GM12801 (cell line): ENCODE data around the gene COX19.

Source experiments
- TF ChIP-seq, protein P1 (sequence below): IDR thresholded peaks from one replicate; pipeline ENCODE4 v1.5.1; 2011; ENCODE audit warnings: control low read depth; ENCODE audit not compliant: insufficient read length; ENCODE audit errors: extremely low read depth

The COX19 gene

DNA sequence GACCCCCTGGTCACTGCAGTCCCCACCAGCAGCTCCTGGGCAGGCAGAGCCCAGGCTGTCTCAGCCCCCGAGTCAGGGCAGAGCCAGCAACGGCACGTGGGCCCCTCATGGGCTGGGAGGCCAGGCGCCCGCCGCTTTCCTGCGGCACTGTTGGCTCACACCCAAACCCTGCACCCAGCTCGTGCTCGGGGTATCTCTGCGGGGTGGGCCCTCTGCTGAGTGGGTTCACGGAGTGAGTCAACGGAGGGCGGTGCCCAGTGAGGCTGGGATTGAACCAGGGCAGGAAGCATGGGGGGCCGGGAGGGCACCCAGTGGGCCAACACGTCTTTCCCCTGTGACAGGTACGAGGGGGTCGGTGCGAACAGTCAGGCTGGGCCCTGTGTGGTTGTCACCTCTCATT, 49.7 kb downstream of the COX19 start:
- TF ChIP-seq, protein P1, sequence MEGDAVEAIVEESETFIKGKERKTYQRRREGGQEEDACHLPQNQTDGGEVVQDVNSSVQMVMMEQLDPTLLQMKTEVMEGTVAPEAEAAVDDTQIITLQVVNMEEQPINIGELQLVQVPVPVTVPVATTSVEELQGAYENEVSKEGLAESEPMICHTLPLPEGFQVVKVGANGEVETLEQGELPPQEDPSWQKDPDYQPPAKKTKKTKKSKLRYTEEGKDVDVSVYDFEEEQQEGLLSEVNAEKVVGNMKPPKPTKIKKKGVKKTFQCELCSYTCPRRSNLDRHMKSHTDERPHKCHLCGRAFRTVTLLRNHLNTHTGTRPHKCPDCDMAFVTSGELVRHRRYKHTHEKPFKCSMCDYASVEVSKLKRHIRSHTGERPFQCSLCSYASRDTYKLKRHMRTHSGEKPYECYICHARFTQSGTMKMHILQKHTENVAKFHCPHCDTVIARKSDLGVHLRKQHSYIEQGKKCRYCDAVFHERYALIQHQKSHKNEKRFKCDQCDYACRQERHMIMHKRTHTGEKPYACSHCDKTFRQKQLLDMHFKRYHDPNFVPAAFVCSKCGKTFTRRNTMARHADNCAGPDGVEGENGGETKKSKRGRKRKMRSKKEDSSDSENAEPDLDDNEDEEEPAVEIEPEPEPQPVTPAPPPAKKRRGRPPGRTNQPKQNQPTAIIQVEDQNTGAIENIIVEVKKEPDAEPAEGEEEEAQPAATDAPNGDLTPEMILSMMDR = no peak

DNA sequence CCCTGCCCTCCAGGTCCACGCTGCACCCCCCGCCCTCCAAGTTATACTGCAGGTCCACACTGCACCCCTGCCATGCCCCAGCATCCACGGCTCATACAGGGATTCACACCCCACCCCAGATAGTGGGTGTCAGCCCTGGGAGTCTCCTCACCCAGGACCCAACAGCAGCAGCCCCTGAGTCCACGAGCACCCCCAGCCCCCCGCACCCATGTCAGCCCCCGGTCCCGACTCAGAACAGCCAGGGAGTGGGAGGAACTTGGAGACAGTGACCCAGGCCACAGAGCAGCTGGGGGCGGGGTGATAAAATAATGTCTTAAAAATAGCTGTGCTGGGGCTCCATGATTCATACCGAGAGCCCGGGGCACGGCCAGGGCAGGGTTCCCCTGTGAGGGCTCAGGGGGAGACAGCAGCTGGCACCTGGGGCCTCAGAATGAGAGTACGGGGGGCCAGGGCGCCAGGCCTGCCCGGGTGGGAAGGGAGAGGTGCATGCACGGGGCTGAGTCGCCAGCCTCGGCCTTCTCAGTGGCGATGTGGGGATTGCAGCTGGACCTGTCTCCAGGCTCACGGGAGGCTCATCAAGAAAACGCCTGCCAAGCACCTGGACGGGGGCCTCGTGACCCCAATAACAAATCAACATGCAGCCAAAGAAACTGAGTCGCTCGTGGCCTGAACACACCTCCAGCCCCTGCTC, 50.7 kb downstream of the COX19 start:
- TF ChIP-seq, protein P1 = no peak

DNA sequence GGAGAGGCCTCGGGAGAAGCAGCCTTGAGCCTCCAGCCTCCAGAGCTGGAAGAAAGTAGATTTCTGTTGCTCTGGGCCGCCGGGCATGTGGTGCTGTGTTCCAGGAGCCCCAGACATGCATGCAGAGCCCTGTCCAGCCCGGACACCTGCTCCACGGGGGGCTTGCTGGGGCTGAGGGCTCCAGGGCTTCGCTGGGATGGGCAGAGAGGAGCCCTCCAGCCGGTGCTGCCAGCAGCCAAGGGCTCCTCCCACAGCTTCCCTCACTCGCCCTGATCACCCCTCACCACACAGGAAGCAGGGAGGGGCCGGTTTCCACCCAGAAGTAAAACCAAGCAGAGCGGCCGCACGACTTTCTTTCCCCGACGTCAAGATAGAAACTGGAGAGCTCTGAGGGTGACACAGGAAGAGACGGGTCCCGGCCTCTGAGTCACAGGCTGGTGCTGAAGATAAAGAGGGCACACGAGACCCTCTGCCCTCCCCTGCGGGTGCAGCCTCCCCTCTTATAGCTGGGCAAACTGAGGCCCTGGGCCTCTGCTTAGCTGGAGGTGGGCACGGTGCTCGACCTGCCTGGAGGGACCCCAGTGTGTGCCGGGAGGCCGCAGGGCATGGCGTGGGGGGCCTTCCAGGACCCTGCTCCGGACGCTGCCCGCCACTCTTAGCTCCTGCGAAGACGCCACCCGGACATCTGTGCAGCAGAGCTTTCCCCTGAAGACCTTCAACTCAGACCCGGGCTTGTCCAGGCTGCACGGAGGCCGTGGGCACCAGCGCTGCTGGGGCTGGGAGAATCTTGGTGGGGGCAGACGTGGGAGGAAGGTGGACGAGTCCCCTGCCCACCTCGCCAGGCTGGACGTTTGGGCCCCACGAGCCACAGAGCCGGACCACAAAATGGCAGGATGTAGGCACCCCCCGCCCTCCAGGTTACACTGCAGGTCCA, 52.0 kb downstream of the COX19 start:
- TF ChIP-seq, protein P1 = no peak

DNA sequence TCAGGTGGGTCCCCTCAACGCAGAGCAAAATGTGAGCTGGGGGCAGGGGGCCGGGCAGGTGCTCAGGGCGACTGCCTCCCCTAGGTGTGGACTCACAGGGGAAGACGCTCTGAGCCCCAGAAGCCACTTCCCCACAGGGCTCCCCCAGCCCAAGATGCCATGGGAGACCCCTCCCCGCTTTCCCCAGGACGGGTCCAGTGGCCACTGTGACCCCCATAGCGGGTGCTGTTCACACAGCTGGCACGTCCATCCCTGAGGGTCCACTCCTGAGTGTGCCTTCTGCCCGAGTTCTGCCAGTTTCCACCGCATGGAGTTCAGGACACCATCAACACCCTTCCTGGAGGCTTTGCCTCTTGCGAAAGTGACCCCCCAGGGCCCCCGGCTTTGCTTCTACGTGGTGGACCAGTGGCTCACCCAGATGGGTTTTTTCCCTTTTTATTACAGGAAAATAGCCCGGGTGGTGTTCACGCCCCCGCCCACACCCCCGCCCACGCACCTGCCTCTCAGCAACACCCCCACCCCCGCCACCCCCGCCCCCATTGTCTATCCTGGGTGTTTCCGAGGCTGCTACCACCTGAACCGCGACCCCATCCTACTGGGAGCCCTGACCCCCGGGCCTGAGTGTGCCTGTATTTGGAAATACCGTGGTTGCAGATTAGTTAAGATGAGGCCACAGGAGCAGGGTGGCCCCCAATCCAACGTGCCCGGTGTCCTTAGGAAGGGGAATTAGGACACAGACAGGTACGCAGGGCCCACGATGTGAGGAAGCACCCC, 52.8 kb downstream of the COX19 start:
- TF ChIP-seq, protein P1 = no peak

DNA sequence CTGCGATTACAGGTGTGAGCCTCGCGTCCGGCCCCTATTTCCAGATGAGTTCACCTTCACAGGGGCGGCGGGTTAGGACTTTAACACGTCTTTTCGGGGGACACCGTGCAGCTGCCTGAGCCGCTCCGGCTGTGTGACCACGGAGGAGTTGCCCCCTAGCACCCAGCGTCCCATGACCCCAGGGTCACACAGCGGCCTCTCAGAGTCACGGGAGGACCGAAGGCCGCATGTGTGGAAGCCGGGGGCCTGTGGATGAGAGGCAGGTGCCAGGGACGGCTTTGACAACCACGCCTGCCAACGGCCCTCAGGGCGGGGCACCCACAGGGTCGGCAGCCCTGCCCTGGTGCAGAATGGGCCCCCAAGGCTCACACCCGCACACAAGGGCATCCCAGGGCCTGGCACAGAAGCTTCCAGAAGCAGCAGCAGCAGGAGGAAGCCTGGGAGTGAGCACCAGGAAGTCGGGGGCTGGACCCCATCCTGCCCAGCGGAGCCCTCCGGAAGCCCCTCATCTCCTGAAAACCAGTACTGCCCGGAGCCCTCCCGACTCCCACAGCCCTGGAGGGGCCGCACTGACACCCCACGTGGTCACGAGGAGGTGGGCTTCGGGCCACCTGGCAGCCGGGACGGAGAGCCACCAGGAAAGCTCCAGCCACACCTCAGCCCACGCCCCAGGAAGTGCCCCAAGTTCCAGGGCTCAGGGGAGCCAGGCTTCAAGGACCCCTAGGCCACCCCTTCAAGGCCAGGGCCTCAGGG, 53.6 kb downstream of the COX19 start:
- TF ChIP-seq, protein P1 = no peak

DNA sequence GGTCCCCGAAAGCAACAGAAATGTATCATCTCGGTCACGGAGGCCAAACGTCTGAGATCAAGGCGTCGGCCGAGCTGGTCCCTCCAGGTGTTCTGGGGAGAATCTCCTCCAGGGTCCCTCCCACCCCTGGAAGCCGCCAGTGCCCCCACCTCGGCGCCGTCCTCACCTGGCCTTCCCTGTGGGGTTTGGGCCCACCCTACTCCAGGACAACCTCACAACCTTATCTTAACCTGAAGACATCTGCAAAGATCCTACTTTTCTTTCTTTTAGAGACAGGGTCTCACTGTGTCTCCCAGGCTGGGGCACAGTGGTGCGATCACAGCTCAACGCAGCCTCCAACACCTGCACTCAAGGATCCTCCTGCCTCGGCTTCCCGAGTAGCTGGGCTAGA, 54.3 kb downstream of the COX19 start:
- TF ChIP-seq, protein P1 = no peak
